ENCODE measurements around the gene DCST2.

- TF ChIP-seq YY1 (IDR thresholded peaks at IDR 0.05; ENCODE audit: insufficient read depth, insufficient read length) (no peak), ZNF274 (IDR thresholded peaks at IDR 0.05; ENCODE audit: low read depth, low read length) (no peak)
These were observed 5.2 kb upstream of the DCST2 start for GRCh38 chr1:155038602-155039307.
